ENCODE results near the gene SLC26A11.

DNA sequence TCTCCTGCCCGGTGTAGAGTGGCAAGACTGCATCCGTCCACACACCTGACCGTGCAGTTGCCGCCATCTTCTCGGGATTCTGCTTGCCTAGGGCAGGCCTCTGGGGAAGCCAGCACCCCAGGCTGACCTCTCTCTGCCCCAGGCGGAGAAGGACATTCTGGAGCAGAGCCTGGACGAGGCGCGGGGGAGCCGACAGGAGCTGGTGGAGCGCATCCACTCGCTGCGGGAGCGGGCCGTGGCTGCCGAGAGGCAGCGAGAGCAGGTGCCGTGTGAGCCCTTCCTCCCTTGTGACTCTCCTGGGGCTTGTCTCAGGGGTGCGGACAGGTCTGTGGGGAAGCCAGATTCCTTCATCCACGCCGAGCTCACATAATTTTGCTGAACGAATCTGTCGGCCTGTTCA, 30.6 kb upstream of the SLC26A11 start:
- no peak for TF ChIP-seq CTCF (IDR thresholded peaks at IDR 0.05)
- no peak for TF ChIP-seq SMC3 (IDR thresholded peaks at IDR 0.05)
- TF ChIP-seq RNF2 (IDR thresholded peaks at IDR 0.05; ENCODE audit: borderline replicate concordance, low read depth): no peak
- TF ChIP-seq BCL3 (IDR thresholded peaks at IDR 0.05): no peak
- TF ChIP-seq MYC (IDR thresholded peaks at IDR 0.05; ENCODE audit: borderline replicate concordance, low read length): no peak
- TF ChIP-seq POLR2A (IDR thresholded peaks at IDR 0.05; ENCODE audit: low read length): no peak
- no peak for TF ChIP-seq CBX8 (IDR thresholded peaks at IDR 0.05)
- no peak for TF ChIP-seq FOSB (CRISPR knock-in tag; IDR thresholded peaks at IDR 0.05)
- TF ChIP-seq, protein P1, sequence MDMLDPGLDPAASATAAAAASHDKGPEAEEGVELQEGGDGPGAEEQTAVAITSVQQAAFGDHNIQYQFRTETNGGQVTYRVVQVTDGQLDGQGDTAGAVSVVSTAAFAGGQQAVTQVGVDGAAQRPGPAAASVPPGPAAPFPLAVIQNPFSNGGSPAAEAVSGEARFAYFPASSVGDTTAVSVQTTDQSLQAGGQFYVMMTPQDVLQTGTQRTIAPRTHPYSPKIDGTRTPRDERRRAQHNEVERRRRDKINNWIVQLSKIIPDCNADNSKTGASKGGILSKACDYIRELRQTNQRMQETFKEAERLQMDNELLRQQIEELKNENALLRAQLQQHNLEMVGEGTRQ (IDR thresholded peaks at IDR 0.05): no peak
- TF ChIP-seq MAFK (IDR thresholded peaks at IDR 0.05; ENCODE audit: partially characterized antibody): no peak
- no peak for TF ChIP-seq RCOR1 (IDR thresholded peaks at IDR 0.05; ENCODE audit: low read depth, low read length)
- no peak for TF ChIP-seq SREBF2 (IDR thresholded peaks at IDR 0.05)

All from A549 (cell line).